PC-9 (cell line): ENCODE data around the gene ATAD3C.

ENCODE experiments used
- CTCF ChIP-seq: fragments of 200-600 bp; sonication (generic); conservative IDR thresholded peaks from 2 replicates; pipeline ENCODE4 v1.6.1; 2017; ENCODE audit warnings: mixed run types, antibody characterized with exemption, mild to moderate bottlenecking, moderate library complexity
- EZH2 ChIP-seq: fragments of 200-600 bp; sonication (generic); IDR thresholded peaks from 2 replicates; pipeline ENCODE4 v1.8.0; 2017; ENCODE audit warnings: antibody characterized with exemption, low read depth

- TF ChIP-seq EZH2 (no peak), CTCF (no peak)
Measured at GRCh38 chr1:1507305-1507704, 57.8 kb downstream of the ATAD3C start.
